Colon (tissue), 2 donors: ENCODE data around the gene CDAN1.
"Not testable (repeated sequence)": the region's sequence is repeated elsewhere in the genome, so short reads cannot be mapped to it uniquely, and the experiment has no call there.

Experiments used
- FAIRE-seq: peaks from 2 replicates; lab custom pipeline; 2012; peaks lifted over from hg19 to GRCh38; lab: Jason Lieb, UNC
- donor health status: control.
- donor health status: control.

The CDAN1 gene

GRCh38 chr15:42736793-42737528, at the start of gene CDAN1:
Gene CDAN1 (minus strand): TSS chr15:42737128. CDS start chr15:42737102, 26 bp downstream.
- FAIRE-seq: no peak

DNA sequence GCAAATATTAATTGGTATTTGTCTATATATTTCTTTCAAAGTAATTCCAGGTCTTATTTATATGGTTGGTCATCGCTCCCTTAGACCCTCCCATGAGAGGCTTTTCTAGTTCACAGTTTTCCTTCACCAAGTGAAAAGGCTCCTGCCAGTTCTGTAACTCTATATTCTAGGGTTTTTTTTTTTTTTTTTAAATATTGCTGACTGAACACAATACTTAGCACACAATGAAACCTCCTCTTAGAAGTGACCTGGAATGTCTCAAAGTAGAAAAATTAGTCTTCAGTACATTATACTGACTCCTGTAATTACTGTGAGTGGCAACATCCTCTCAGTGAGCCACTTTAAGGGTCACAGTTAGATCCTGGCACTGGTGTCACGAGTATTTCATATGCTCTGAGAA, 48.6 kb upstream of the CDAN1 start:
- FAIRE-seq: no peak

- FAIRE-seq: no peak
These were observed 47.8 kb upstream of the CDAN1 start for GRCh38 chr15:42784705-42785104.

- no peak for FAIRE-seq
These were observed 45.8 kb upstream of the CDAN1 start for GRCh38 chr15:42782716-42783115.

- FAIRE-seq: no peak
These were observed 38.5 kb upstream of the CDAN1 start for GRCh38 chr15:42775416-42775815.

- FAIRE-seq: no peak
These were observed 36.0 kb upstream of the CDAN1 start for GRCh38 chr15:42772901-42773300.

DNA sequence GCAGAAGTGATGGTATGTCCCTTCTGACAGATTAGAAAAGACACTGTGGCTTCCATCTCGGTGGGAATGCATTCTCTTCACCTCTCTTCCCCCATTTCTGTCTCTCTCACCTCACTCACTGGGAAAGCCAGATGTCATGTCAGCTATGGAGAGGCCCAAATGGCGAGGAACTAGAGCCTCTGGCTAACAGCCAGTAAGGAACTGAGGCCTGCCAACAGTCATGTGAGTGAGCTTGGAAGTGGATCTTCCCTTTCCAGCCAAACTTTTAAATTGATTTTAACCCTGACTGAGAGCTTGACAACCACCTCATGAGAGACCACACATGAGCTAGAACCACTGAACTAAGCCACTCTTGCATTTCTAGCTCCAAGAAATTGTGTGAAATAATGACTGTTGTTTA, 35.2 kb upstream of the CDAN1 start:
- no peak for FAIRE-seq

DNA sequence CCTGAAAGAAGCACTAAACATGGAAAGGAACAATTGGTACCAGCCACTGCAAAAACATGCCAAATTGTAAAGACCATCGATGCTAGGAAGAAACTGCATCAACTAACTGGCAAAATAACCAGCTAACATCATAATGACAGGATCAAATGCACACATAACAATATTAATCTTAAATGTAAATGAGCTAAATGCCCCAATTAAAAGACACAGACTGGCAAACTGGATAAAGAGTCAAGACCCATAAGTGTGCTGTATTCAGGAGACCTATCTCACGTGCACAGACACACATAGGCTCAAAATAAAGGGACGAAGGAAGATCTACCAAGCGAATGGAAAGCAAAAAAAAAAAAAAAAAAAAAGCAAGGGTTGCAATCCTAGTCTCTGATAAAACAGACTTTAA, 29.2 kb upstream of the CDAN1 start:
- not testable (repeated sequence) for FAIRE-seq

- FAIRE-seq: not testable (repeated sequence)
These were observed 27.3 kb upstream of the CDAN1 start for GRCh38 chr15:42764154-42764731.

GRCh38 chr15:42761813-42762212, 24.9 kb upstream of the CDAN1 start:
- FAIRE-seq: not testable (repeated sequence)

GRCh38 chr15:42760759-42761158, 23.8 kb upstream of the CDAN1 start:
- no peak for FAIRE-seq

- no peak for FAIRE-seq
These were observed 22.2 kb upstream of the CDAN1 start for GRCh38 chr15:42759093-42759492.

GRCh38 chr15:42750306-42750705, 13.4 kb upstream of the CDAN1 start:
- no peak for FAIRE-seq

GRCh38 chr15:42749266-42749665, 12.3 kb upstream of the CDAN1 start:
- no peak for FAIRE-seq

- no peak for FAIRE-seq
These were observed 7.3 kb upstream of the CDAN1 start for GRCh38 chr15:42744195-42744594.

- no peak for FAIRE-seq
These were observed 5.2 kb upstream of the CDAN1 start for GRCh38 chr15:42742149-42742548.

DNA sequence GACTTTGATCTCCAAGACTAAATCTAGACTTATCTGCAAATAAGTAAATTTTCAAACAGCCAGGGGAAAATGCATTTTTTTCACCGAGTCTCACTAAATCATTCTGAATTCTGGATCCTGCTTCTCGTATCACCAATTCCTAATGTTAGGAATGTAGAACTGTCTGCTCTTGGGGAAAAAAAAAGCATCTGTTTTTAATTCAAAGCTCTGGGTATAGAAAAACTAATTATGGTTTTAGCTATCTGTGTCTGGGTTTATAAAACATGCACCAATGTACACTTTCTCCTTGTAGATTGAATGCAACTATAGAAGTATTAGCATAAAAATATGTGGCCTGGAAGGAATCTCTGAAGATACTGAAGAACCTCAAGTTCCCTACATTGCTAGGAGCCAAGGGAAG, 4.8 kb upstream of the CDAN1 start:
- FAIRE-seq: no peak

DNA sequence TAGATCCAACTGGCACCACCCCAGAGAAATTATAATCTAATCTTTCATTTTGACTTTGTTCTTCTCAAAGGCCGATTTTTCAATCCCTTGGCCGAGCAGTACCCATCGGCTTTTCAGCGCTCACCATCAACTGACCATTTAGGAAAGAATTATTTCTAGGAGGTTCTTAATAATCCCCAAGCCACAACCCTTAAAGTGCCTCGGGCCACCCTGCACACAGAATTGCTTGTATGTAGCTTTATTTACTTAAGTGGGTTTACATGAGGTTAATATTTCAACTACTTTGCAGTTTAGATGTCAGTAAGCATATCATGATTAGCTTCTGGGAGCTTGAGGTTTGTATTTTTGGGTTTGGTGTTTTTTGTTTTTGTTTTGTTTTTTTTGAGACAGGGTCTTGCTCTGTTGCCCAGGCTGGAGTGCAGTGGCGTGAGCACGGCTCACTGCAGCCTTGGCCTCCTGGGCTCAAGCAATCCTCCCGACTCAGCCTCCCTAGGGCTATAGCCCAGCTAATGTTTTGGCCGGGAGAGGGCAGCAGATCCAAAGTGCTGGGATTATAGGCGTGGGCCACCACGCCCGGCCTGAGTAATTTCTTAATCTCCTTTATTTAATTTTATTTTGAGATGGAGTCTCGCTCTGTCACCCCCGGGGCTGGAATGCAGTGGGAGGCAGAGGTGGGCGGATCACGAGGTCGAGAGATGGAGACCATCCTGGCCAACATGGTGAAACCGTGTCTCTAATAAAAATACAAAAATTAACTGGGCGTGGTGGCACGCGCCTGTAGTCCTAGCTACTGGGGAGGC, 801 bp upstream of the CDAN1 start:
- FAIRE-seq: no peak

GRCh38 chr15:42736178-42736792, 643 bp downstream of the CDAN1 start:
- no peak for FAIRE-seq

DNA sequence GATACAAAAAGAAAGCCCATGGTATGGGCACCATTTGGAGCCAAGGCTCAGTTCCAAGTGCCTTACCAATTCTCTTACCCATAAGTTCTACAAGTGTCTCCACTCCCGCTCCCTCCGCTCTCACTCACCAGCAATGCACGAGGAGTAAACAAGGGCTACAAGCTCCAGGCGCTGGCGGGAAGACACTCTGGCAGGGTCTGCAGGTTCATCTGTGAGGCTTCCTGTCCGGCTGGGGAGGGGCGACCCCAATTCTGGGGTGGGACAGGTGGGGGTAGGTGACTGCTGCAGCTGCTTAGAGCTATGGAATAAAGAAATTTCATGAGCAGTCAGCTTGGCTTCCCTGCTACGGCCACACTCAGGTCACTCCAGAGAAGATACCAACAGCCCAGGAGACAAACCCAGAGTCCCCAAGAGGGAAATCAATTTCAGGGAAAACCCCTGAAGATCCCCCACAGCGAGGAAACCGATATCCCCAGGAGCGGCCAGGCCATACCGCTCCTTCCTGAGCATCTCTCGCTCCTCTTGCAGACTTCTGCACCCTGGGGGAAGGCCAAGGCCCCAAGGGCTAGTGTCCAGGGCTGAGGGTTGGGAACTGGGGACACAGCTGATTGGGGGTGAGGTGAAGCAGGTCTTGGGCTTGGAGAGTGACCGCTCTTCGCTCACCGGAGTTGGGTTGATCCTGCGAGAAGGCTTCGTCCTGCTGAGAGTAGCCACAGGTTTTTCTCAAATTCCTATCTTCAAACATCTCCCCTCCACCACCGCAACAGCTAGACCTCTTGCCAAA, 1.4 kb downstream of the CDAN1 start:
- FAIRE-seq: no peak

GRCh38 chr15:42734076-42734672, 2.8 kb downstream of the CDAN1 start:
- no peak for FAIRE-seq

- no peak for FAIRE-seq
These were observed 3.9 kb downstream of the CDAN1 start for GRCh38 chr15:42733027-42733426.
